Glutamatergic neuron (in vitro differentiated cells): ENCODE measurements around the gene UHMK1. TPM values are rescaled to one million over a fixed set of nuclear protein-coding genes. Genes with fewer than 3 reads are reported as not detected.
"Not testable (repeated sequence)": the region's sequence is repeated elsewhere in the genome, so short reads cannot be mapped to it uniquely, and the experiment has no call there.

Experiments used
- DNase-seq: peaks from one replicate; pipeline ENCODE4 v3.0.0; 2022
- H3K27ac Mint-ChIP-seq: one replicate; pipeline ENCODE4 v1.8.0; 2020; ENCODE audit warnings: mild to moderate bottlenecking, mixed read lengths, inconsistent platforms; ENCODE audit not compliant: unreplicated experiment
- H3K27me3 Mint-ChIP-seq: one replicate; pipeline ENCODE4 v1.8.0; 2020; ENCODE audit warnings: mild to moderate bottlenecking, moderate library complexity, mixed read lengths, inconsistent platforms; ENCODE audit not compliant: unreplicated experiment
- H3K36me3 Mint-ChIP-seq: one replicate; pipeline ENCODE4 v1.8.0; 2020; ENCODE audit warnings: mild to moderate bottlenecking, mixed read lengths, inconsistent platforms; ENCODE audit not compliant: unreplicated experiment
- H3K4me1 Mint-ChIP-seq: one replicate; pipeline ENCODE4 v1.8.0; 2020; ENCODE audit warnings: mild to moderate bottlenecking, low read depth, mixed read lengths, inconsistent platforms; ENCODE audit not compliant: unreplicated experiment
- H3K4me3 Mint-ChIP-seq: one replicate; pipeline ENCODE4 v1.8.0; 2020; ENCODE audit warnings: mild to moderate bottlenecking, mixed read lengths, inconsistent platforms; ENCODE audit not compliant: unreplicated experiment
- H3K9me3 Mint-ChIP-seq: one replicate; pipeline ENCODE4 v1.8.0; 2020; ENCODE audit warnings: mild to moderate bottlenecking, moderate library complexity, mixed read lengths, inconsistent platforms; ENCODE audit not compliant: unreplicated experiment
- CTCF ChIP-seq: fragments of 200-600 bp; sonication (generic); IDR thresholded peaks from one replicate; pipeline ENCODE4 v1.5.0; 2021; ENCODE audit not compliant: partially characterized antibody, unreplicated experiment
- long read RNA-seq: library from polyadenylated mRNA; unstranded; transcript quantifications from one replicate; pipeline ENCODE4 v2.0.0, GENCODE V29; 2020; ENCODE audit not compliant: unreplicated experiment
- total RNA-seq: library from RNA; stranded (reverse); fragmentation: NEBNext Ultra II Directional; extraction: Animal tissue kit (Norgen Biotek cat#: 25700); gene quantifications from one replicate; pipeline ENCODE4 v1.2.1, GENCODE V29; 2021; ENCODE audit not compliant: unreplicated experiment

The UHMK1 gene
- 19.4 TPM for total RNA-seq
- long read RNA-seq, full-length matches to known transcripts = 2 of 4 reads
- long read RNA-seq, partial matches to known transcripts = 0 of 4 reads
- long read RNA-seq, other reads (novel, unspliced or antisense) = 2 of 4 reads

DNA sequence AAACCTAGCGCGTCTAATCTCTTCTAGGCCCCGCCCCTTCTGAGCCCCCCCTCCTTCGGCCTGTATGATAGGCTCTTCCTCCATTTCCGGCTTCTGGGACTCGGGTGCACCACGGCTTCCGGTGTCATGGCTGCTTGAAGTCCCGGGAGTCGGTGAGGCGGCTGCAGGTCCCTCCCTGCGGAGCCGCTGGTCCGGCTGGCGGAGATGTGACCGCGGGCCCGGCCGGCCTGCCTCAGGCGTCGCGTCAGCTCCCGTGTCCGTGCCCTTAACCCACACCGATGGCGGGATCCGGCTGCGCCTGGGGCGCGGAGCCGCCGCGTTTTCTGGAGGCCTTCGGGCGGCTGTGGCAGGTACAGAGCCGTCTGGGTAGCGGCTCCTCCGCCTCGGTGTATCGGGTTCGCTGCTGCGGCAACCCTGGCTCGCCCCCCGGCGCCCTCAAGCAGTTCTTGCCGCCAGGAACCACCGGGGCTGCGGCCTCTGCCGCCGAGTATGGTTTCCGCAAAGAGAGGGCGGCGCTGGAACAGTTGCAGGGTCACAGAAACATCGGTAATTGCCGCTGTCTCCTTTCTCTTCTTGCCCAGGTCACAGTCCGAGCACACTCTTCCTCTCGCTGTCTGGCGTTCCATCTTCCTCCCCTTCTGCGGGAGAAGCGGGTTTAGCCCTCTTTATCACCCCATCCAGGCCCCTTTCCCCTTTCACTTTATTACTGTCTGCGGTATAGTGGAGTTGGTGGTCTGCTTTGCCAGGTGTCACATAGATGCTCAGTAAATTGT is at the start of gene UHMK1:
UHMK1 (plus strand) TSS at position 96 of the 773 bp plus-strand sequence; CDS start at position 279, 183 bp downstream.
- no peak for TF ChIP-seq CTCF
- H3K27me3 Mint-ChIP-seq = no peaks in the 10 kb centered on the region
- H3K27ac Mint-ChIP-seq = peak within 1 kb of the TSS; percentile 82
- H3K4me3 Mint-ChIP-seq = peak within 1 kb of the TSS; percentile 93
- peaks cover 2% of the 10 kb centered on the region for H3K9me3 Mint-ChIP-seq
- H3K4me1 Mint-ChIP-seq = peaks cover 12% of the 10 kb centered on the region
- DNase-seq = peak; percentile 87
- no peaks in the 10 kb centered on the region for H3K36me3 Mint-ChIP-seq

- not testable (repeated sequence) for H3K4me1 Mint-ChIP-seq, H3K27me3 Mint-ChIP-seq, H3K27ac Mint-ChIP-seq, H3K9me3 Mint-ChIP-seq, H3K4me3 Mint-ChIP-seq, DNase-seq, H3K36me3 Mint-ChIP-seq
Measured at GRCh38 chr1:162454361-162454760, 43.3 kb upstream of the UHMK1 start.

- Mint-ChIP-seq H3K4me3 (no peak overlapping the region), H3K9me3 (peaks cover 4% of the 10 kb centered on the region), H3K27me3 (peaks cover 2% of the 10 kb centered on the region), H3K27ac (no peak overlapping the region), H3K4me1 (no peaks in the 10 kb centered on the region), H3K36me3 (no peaks in the 10 kb centered on the region)
- no peak for TF ChIP-seq CTCF
- DNase-seq = no peak
Measured at GRCh38 chr1:162456323-162456722, 41.3 kb upstream of the UHMK1 start.

DNA sequence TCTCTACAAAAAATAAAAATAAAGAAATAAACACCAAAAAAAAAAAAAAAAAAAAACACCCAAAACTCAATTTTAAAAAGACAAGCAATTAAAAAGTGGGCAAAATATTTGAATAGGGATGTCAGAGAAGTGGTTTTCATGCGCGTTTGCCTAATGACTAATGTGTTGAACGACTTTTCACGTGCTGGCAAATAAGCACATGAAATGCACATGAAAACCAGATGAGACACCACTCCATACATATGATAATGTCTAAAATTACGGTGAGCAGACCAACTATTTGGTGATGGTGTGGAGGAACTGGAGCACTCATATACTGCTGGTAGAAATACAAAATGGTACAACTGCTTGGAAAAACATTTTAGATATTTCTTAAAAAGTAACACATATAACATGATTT is 39.4 kb upstream of the UHMK1 start:
- Mint-ChIP-seq H3K27me3 (peaks cover 2% of the 10 kb centered on the region), H3K9me3 (peaks cover 4% of the 10 kb centered on the region), H3K27ac (no peak overlapping the region), H3K4me3 (no peak overlapping the region), H3K36me3 (no peaks in the 10 kb centered on the region), H3K4me1 (no peaks in the 10 kb centered on the region)
- TF ChIP-seq CTCF = no peak
- no peak for DNase-seq

DNA sequence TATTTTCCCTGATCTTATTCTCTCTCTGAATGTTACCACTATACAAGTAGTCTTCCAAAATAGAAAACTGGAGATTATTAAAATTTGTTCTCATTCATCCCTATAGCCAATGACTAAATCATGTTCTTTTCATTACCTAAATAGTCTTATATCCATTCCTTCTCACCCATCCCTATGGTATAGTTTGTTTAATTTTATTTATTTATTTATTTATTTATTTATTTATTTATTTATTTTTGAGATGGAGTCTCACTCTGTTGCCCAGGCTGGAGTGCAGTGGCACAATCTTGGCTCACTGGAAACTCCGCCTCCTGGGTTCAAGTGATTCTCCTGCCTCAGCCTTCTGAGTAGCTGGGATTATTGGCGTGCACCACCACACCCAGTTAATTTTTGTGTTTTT is 35.2 kb upstream of the UHMK1 start:
- H3K27ac Mint-ChIP-seq, DNase-seq, H3K4me1 Mint-ChIP-seq, H3K9me3 Mint-ChIP-seq, H3K27me3 Mint-ChIP-seq, H3K36me3 Mint-ChIP-seq, H3K4me3 Mint-ChIP-seq: not testable (repeated sequence)

DNA sequence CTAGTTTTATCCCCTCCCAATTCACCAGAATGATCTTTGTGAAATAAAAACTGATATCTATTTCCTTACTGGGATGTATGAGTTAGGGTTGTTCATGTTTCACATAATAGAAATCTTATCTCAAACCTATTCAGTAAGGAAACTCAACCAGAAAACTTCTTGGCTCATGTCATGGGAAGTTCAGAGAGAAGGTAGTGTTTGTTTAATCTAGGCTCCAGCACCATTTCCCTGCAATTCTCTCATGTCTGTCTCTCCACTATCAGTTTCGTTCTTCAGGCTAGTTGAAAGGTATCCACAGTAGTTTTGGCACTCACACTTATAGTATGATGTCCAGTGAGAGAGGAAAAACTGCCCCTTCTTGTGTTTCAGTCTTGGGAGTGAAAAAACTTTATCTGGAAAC is 34.6 kb upstream of the UHMK1 start:
- no peak overlapping the region for H3K27ac Mint-ChIP-seq
- peaks cover 2% of the 10 kb centered on the region for H3K9me3 Mint-ChIP-seq
- DNase-seq = no peak
- no peak overlapping the region for H3K4me3 Mint-ChIP-seq
- no peak for TF ChIP-seq CTCF
- no peaks in the 10 kb centered on the region for H3K4me1 Mint-ChIP-seq
- H3K36me3 Mint-ChIP-seq = peaks cover 5% of the 10 kb centered on the region
- peaks cover 1% of the 10 kb centered on the region for H3K27me3 Mint-ChIP-seq
